Islet of Langerhans (tissue), 1 donor: Measurements from ENCODE around the gene ADAMTS17.
"Not testable (repeated sequence)": the region's sequence is repeated elsewhere in the genome, so short reads cannot be mapped to it uniquely, and the experiment has no call there.

Experiments
- FAIRE-seq: peaks from one replicate; lab custom pipeline; 2011; peaks lifted over from hg19 to GRCh38; lab: Jason Lieb, UNC

Gene ADAMTS17

DNA sequence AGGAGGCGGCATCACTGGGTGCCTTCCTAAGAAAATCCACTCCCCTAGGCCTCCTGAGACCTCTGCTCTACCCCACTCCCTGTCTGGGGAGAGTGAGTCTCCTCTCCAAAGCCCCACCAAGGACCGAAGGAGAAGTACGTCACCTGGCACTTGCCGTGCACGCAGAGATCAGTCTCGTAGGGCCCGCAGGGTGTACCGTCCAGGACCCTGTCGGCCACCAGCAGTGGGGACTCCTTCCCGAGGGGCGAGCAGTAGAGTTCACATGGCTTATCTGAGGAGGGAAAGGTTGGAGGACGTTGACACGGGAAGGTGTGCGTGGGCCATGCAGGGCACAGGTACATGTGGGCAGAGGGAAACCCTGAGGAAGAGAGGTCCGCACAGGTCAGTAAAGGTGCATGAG, 232.9 kb downstream of the ADAMTS17 start:
- no peak for FAIRE-seq

DNA sequence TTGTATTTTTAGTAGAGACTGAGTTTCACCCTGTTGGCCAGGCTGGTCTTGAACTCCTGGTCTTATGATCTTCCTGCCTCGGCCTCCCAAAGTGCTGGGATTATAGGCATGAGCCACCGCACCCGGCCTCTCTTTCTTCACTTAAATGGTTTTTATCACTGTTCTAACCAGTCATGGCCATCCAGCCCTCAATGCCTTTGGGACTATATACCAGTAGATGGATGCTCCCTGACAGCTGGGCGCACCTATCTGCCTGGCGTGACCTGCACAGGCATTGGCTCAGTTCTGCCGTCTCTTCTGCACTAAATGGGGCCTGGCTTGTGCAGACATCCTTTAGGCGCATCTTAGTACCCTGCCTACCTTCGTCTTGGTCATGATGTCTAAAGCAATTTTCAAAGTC, 233.4 kb downstream of the ADAMTS17 start:
- FAIRE-seq, result no peak

DNA sequence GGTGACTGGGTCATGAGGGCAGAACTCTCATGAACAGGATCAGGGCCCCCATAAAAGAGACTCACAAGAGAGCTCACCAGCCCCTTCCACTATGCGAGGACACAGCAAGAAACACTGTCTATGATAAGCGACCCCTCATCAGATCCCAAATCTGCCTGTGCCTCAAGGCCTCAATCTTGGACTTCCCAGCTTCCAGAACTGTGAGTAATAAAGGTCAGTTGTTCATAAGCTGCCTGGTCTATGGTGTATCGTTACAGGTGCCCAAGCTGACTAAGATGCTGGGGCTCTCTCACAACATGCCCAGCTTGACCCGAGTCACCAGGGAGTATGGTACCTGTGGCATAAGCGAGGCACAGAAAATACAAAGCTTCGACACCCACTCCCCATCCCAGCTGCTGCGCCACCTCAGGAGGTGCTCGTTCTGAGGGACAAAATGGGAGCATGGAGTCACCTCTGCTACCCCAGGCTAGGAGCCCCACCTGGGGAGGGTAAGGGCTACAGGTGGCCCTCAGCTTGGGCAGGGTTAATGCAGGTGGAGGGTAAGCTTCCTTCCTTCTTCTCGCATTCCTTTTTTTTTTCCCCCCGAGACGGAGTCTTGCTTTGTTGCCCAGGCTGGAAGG, 234.1 kb downstream of the ADAMTS17 start:
- FAIRE-seq, result no peak

DNA sequence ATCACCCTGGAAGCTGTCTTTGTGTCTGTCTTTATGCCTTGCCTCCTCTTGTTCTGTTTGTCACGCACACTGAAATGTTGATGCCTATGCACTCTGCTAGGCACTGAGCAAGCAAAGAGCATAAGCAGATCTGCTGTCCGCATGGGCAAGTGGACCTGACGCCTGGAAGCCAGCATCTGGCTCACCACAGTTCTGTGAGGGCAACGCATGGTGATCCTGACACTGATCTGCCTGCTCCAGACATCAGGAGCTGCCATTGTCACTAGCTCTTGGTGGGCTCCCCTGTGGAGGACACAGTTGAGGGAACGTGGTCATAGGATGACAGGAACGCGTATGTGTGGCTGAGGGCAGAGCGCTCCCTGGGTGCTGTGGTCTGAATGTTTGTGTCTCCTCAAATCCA, 234.6 kb downstream of the ADAMTS17 start:
- FAIRE-seq, result no peak

DNA sequence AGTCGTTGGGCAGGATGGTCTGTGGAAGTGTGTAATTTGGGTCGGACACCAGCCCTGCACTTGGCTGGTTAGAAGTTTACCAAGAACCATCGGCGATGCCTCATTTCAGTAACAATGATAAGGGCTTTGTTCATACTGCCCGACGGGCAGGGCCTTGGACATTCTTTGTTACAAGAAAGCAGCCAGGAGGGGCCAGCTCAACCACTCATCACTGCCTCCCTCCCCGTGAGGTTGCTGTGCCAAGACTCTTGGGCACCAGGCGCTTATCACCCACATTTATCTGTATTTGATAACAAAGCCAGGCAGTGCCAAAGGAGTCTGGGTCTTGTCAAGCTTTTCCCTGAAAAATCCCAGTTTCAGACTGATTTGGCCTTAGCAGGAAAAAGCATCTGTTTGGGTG, 235.0 kb downstream of the ADAMTS17 start:
- no peak for FAIRE-seq

DNA sequence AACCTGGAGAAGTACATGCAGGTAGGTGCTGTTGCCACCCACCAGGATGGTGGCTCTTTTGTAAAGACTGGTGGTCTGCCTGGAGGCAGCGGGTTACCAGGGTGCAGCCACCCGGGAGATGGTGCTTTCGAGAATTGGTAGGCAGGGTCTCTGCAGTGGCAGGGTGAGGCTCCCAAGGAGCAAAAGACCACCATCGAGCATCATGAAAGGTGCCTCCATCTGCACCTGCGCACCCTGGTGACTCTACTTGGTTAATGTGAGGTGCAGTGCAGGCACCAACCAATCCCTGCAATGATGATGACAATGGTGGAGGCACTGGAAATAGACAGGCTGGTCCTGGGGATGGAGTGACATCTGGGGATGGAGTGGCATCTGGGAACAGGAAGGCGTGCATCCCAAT, 236.7 kb downstream of the ADAMTS17 start:
- no peak for FAIRE-seq

DNA sequence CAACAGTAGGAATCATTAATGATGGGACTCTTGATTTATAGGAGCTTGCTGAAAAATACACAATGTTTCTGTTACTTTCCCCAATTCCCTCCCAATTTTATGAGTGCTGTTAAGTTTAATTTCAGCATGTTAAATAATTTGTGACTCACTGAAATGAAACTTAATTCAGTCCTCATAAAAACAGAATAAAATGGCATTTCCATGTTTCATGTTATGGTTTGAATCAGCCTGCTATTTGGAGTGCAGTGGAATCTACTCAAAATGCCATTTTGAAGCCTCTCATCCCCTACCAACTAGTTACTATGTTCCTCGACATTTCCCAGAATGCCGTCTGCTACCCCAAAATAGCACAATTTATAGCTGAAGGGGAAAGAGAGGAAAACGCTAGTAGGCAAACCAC, 237.5 kb downstream of the ADAMTS17 start:
- no peak for FAIRE-seq

DNA sequence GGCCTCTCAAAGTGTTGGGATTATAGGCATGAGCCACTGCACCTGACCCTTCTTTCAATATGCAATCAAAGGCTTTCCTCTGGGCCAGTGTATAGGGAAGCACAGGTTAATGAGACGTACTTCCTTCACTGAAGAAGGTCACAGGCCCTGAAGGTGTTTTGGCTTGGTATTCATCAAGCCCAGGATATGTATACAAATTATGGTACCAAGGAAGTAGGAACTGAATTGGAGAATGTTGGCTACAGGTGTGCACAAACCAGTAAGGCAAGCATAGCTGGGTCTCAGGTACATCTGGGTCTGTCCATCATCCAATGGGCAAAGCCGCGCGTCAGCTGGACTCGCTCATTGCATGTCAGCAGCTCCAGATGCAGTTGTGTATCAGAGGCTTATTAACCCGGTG, 237.9 kb downstream of the ADAMTS17 start:
- no peak for FAIRE-seq

DNA sequence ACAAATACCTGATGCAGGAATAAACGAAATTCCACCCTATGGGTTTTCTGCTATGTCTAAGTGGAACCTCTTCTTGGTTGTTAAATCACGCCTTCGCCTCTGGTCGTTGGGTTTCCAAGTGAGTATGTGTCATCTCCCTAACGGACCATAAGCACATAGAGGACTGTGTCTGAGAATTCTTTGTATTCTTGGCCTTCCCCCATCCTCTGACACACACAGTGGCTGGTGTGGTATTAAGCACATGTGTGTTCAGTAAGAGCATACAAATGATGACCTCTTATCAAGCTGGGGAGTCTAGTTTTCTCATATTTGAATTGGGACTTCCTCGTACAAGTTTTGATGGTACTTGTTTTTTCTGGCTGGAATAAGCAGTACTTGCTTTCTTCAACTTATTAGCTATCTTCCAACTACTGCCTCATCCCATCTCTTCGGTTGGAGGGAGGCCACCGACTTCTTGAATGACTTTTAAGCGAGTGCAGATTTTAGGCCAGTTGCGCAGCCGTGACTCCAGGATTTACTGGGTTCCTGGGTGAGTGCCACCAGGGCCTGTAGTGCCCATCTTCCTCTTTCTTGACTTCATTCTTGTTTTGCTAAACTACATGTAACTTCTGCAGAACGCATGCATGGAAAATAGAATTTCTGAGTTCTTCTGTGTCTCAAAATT, 240.2 kb downstream of the ADAMTS17 start:
- FAIRE-seq, result no peak

DNA sequence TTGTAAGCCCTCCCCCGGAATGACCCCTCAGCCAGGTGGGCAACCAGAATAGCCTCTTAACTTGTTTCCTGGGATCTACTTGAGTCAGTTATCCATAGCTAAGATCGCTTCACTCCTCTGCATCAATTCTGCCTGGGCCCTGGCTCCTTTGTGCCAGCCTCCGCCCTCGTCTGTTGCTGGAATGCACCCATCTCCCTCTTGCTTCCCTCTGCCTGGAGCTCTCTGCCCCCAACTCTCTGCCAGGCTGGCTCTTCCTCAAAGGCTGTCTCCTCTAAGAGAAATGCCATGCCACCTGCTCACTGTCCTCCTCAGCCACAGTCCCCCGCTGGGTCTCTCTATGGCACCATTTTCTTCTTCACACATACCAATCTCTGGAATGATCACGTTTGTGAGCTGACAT, 240.8 kb downstream of the ADAMTS17 start:
- FAIRE-seq, result no peak

DNA sequence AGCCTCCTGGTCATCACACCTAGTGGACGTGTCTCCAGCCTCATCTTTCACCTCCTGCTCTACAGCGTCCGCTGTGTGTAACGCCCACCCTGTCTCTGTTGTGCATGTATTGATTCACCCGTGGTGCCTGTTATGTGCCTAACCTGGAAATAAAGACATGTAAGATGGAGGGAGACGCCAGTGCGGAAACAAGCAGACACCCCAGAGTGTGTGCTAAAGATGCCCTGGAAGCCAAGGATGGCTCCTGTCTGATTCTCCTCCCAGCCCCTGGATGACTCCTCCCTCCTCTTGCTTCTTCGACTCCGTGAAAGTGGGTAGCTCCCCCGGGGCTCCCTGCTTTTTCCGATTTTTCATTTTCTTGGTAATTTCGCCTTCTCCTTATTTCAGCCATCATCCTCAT, 241.8 kb downstream of the ADAMTS17 start:
- no peak for FAIRE-seq

DNA sequence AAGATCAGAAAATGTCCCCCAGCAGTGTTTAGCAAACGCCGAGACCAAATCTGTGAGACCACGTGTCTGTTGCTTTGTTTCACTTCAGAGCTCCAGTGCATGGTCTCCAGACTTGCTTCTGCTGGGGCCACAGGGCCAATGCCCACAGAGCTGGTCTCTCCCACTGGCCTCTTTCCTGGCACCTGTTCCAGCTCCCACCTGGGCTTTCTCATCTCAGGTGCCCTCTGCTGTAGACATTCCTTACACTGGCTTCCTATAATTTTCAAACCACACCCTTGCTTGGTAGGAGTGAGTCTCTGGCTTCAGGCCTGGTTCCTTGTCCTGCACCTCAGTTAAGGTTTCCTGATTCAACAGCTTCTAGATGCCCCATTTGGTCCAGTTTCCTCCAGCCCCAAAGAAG, 243.1 kb downstream of the ADAMTS17 start:
- FAIRE-seq, result no peak

DNA sequence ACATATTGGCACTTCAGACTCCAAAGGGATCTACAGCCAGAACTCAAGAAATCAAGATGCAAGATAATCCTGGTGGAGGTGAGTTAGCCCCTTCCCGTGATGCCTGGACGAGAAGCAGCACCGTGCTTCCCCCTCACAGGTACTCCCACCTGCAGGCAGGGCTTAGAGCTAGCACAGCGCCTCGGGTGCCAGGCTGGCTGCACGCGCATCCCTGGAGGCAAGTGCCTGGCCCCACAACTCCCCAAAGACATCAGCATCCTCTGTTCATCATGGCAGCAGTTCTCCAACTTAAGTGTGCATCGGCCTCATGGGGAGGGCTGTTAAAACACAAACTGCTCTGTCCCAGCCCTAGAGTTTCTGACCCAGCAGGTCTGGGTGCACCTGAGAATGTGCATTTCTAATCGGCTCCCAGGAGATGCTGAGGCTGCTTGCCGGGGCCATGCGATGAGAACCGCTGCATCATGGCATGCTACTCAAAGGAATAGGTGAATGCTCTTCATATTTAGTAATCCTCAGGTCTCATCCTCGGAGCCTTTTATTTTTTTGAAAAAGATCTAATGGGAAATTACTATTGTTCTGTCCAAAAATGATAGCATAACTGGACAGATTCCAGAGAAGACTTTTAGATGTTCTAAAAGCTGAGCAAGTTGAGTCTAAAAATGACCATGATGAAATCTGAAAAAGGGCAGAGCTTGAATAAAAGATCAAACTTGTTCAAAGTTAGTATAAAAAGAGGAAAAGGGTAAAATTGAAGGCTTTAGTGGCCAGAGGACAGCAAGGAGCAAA, 244.2 kb downstream of the ADAMTS17 start:
- FAIRE-seq, result no peak

DNA sequence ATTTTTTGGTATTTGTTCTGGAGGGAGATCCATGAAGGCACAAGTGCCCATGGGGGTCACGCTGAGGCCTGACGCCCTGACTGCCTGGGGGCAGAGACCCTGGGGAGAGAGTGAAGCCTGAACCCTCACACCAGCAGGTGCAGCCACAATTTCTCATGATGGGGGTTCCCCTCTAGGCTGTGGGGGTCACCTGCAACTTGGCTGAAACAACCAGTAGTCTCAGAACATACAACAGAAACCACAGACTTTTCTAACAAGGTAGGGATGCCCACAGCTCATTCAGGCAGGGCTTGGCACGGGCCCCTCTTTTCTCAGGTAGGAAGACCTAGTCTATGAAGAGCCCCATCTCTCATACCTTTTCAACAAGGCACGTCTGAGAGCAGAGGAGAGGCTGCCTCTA, 245.1 kb downstream of the ADAMTS17 start:
- no peak for FAIRE-seq

DNA sequence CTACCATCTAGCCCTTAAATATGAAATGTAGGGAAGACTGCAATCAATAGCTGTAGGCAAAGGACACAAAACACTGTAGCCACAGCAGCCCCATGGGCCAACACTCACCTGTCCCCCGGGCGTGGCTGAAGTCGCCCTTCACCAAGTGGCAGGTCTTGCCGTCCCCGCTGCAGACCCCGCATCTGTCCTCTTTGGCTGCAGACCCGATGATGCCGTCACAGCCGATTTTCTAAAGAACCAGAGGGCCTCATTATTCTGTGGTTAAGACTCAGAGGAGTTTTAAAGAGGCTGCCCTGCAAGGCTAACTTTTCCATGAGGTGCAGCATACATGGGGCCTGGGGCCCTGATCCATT, 245.6 kb downstream of the ADAMTS17 start:
- no peak for FAIRE-seq

DNA sequence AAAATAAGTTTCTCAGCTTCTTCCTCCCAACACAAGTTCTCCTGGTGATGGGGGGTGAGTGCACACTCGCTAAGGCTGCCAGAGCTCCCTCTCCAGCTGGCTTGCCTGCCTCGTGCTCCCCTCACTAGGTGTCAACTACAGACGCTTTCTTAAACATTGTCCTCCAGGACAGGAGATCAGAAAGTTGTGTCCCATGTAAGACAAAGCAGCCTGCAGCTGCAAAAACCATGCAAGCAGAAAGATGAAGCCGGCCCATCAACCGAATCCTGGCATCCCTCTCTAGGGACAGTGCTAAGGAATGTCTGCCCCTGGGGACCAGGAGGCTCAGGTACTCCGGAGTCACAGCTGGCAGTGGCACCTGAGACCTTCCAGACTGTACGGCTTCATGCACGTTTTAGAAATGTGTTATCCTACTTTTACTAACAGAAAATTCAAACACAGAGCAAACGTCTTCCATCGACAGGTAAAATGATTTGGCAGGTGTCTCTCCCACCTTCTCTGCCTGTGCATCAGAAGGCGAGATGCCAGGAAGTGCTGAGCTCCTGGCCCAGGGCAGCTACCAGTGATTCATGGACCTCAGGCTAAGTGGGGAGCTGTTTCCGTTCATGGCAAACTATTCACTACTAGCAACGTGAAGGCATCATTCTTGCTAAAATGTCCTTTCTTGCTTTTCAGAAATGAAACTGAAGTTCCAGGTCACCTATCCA, 246.1 kb downstream of the ADAMTS17 start:
- FAIRE-seq, result no peak

DNA sequence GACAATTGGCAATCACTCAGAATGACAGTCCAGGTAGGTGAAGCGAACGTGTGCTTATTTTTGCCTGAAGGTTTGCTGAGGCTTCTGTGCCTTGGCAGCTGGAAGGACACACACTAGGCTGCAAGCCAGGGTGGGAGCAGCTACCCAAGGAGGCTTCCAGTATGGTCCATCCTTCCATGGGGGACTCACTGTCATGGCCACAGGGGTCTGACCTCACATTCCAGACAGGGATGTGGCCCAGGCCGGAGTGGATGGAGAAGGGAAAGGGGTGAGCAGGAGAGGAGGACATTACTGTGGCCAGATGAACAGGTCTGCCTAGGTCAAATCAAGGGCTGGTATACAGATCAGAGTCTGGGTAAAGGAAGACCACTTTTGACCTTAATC, 247.7 kb downstream of the ADAMTS17 start:
- FAIRE-seq, result no peak

DNA sequence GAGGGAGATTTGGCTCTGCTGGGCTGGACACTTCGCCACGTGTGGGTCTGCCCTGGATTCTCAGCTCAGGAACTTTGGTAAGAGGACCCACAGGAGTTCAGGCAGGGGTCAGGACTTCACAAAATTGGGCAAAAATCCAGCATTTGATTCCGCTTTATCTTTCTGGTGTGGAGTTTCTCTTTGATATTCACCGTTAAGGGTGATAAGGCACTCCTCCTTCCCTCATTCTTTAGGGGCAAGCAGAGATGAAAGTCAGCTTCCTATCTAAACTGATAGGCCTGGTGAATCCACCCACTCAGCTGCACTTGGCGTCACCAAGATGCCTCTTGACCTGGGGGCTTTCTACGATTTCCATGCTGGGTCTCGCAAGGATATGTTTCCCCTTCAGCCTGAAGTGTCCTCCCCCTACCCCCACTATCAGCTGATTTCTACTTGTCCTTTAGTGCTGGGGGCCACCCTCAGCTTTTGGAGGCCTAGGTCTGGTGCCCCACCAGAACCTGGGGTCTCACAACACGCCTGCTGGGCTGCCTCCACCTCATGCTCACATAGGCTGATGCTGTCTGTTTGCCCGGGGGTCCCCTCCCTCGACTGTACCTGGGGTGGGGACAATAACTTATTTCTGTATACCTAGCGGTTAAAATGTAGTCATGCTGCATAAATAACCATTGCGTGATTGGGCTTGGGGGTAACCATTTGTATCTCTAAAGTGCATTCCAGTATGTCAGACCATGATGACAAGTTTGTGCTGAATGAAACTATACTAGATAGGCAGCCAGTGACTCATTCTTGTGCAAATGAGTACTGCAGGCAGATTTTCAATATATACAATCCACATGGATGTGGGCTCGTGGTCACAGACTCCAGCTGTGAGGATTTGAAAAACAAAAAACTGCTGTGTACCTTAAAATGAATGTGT, 248.3 kb downstream of the ADAMTS17 start:
- FAIRE-seq, result no peak

DNA sequence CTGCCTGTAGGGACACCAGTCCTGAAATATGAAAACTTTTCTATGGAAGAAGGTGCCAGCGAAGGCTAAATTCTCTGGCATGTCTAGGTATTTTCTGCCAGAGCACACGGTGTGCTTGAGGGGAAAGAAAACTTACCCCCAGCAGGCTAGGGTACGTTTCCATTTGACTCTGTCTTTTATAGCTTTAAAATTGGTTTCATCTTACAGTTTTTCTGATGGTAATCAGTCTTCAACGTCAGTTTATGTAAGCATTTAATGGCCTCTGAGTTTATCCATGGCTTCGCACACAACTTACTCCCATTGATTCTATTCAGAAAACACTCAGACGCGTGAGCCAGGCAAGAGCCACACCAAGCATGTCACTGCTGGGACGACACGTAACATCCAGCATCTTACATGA, 249.7 kb downstream of the ADAMTS17 start:
- no peak for FAIRE-seq

DNA sequence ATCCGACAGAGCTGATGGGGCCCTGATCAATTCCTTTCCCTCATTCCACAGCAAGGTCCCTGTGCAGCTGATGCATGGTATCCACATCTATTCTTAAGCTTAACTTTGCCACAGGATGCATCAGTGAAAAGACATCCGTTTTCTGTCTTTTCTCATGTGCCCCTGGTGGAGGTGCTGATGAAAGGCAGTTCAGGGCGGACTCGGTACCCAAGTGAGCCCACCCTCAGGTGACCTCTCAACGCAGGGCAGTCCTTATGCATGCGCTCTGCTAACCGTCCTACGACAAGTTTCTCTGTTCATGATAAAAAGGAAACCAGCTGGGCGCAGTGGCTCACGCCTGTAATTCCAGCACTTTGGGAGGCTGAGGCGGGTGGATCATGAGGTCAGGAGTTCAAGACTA, 251.4 kb downstream of the ADAMTS17 start:
- no peak for FAIRE-seq

DNA sequence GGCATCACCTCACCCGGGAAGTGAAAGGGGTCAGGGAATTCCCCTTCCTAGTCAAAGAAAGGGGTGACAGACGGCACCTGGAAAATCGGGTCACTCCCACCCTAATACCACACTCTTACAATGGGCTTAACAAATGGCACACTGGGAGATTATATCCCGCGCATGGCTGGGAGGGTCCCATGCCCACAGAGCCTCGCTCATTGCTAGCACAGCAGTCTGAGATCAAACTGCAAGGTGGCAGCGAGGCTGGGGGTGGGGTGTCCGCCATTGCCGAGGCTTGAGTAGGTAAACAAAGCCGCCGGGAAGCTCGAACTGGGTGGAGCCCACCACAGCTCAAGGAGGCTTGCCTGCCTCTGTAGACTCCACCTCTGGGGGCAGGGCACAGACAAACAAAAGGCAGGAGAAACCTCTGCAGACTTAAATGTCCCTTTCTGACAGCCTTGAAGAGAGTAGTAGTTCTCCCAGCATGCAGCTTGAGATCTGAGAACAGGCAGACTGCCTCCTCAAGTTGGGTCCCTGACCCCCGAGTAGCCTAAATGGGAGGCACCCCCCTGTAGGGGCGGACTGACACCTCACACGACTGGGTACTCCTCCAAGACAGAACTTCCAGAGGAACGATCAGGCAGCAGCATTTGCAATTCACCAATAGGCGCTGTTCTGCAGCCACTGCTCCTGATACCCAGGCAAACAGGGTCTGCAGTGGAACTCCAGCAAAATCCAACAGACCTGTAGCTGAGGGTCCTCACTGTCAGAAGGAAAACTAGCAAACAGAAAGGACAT, 257.5 kb downstream of the ADAMTS17 start:
- not testable (repeated sequence) for FAIRE-seq
